GM23338 (cell line): ENCODE results near the gene MARCHF5.
"Not testable (repeated sequence)": the region's sequence is repeated elsewhere in the genome, so short reads cannot be mapped to it uniquely, and the experiment has no call there.

Source experiments
- CREB1 ChIP-seq: fragments of 250-450 bp; sonication (Bioruptor Pico); IDR thresholded peaks from 2 replicates; pipeline ENCODE4 v1.5.0; 2020; ENCODE audit warnings: low read depth, mild to moderate bottlenecking, moderate library complexity
- CTCF ChIP-seq, 2 experiments: fragments of 200-600 bp in 1 of 2; sonication (generic) in 1 of 2; conservative IDR thresholded peaks; 2 replicates each; pipeline versions ENCODE4 v1.5.1 to v1.6.1; 2016 to 2017; ENCODE audit warnings: antibody characterized with exemption in 2 of 2, low read depth in 2 of 2, mild to moderate bottlenecking in 2 of 2, moderate library complexity in 1 of 2
- EZH2 ChIP-seq: fragments of 200-600 bp; sonication (generic); IDR thresholded peaks from one replicate; pipeline ENCODE4 v1.8.0; 2017; ENCODE audit warnings: antibody characterized with exemption, mild to moderate bottlenecking, low read depth; ENCODE audit not compliant: unreplicated experiment
- POLR2AphosphoS5 ChIP-seq: IDR thresholded peaks from 2 replicates; pipeline ENCODE4 v1.6.1; 2016; ENCODE audit warnings: antibody characterized with exemption, low read depth
- REST ChIP-seq: IDR thresholded peaks from one replicate; pipeline ENCODE4 v1.6.1; 2018; ENCODE audit warnings: antibody characterized with exemption; ENCODE audit not compliant: unreplicated experiment
- ZNF331 ChIP-seq: fragments of 250-450 bp; sonication (Bioruptor Pico); IDR thresholded peaks from 2 replicates; pipeline ENCODE4 v1.5.0; 2020; ENCODE audit warnings: low read depth, mild to moderate bottlenecking, moderate library complexity

- TF ChIP-seq CTCF (conservative IDR thresholded peaks at IDR 0.05; ENCODE audit: low read depth in 2 of 2); REST; EZH2; CREB1; POLR2AphosphoS5; ZNF331 (CRISPR knock-in tag): not testable (repeated sequence)
These were observed 56.2 kb downstream of the MARCHF5 start for GRCh38 chr10:92347035-92347676.
